ENCODE results near the gene IGF2R. TPM values are rescaled to one million over a fixed set of nuclear protein-coding genes. Genes with fewer than 3 reads are reported as not detected.

The IGF2R gene
- total RNA-seq, 1 donor from 2014 or later, result 35.1 TPM

- Histone ChIP-seq H3K79me2 (ENCODE audit: low read depth) (no peaks in the 10 kb centered on the region), H3K36me3 (no peaks in the 10 kb centered on the region), H3K27me3 (no peaks in the 10 kb centered on the region), H3K4me1 (no peaks in the 10 kb centered on the region), H4K20me1 (ENCODE audit: low read depth) (no peaks in the 10 kb centered on the region), H3K4me2 (no peak overlapping the region), H2AFZ (replicated peaks) (no peak overlapping the region), H3K27ac (no peak overlapping the region), H3K9ac (no peak overlapping the region), H3F3A (ENCODE audit: low read depth) (no peaks in the 10 kb centered on the region), H3K9me3 (ENCODE audit: low read depth) (no peaks in the 10 kb centered on the region), H3K4me3 (no peak overlapping the region)
- Mint-ChIP-seq H3K4me1 (peaks cover 13% of the 10 kb centered on the region), H3K36me3 (no peaks in the 10 kb centered on the region), H3K4me3 (no peak overlapping the region), H3K9me3 (no peaks in the 10 kb centered on the region), H3K27me3 (ENCODE audit: insufficient read depth, low read depth) (no peaks in the 10 kb centered on the region), H3K27ac (no peak overlapping the region)
- no peak for TF ChIP-seq EZH2 (IDR thresholded peaks at IDR 0.05)
- TF ChIP-seq CTCF (IDR thresholded peaks at IDR 0.05), result no peak
- no peak for TF ChIP-seq EZH2phosphoT487 (IDR thresholded peaks at IDR 0.05)
- DNase-seq (ENCODE audit: low spot score), result no peak
These were observed 172.3 kb downstream of the IGF2R start for GRCh38 chr6:160141001-160141726.

- no peaks in the 10 kb centered on the region for H3K9me3 Mint-ChIP-seq
- no peak overlapping the region for H3K4me3 Mint-ChIP-seq
- no peak overlapping the region for H3K27ac Mint-ChIP-seq
- no peaks in the 10 kb centered on the region for H3K4me1 ChIP-seq
- H3K36me3 ChIP-seq, result no peaks in the 10 kb centered on the region
- H3K27me3 ChIP-seq, result no peaks in the 10 kb centered on the region
- no peaks in the 10 kb centered on the region for H3F3A ChIP-seq (ENCODE audit: low read depth)
- TF ChIP-seq EZH2 (IDR thresholded peaks at IDR 0.05), result no peak
- no peak for TF ChIP-seq EZH2phosphoT487 (IDR thresholded peaks at IDR 0.05)
- no peak for TF ChIP-seq CTCF (IDR thresholded peaks at IDR 0.05)
- no peak overlapping the region for H3K27ac ChIP-seq
- no peaks in the 10 kb centered on the region for H3K27me3 Mint-ChIP-seq (ENCODE audit: insufficient read depth, low read depth)
- no peak overlapping the region for H2AFZ ChIP-seq (replicated peaks)
- no peaks in the 10 kb centered on the region for H4K20me1 ChIP-seq (ENCODE audit: low read depth)
- peaks cover 12% of the 10 kb centered on the region for H3K4me1 Mint-ChIP-seq
- no peak overlapping the region for H3K9ac ChIP-seq
- H3K79me2 ChIP-seq (ENCODE audit: low read depth), result no peaks in the 10 kb centered on the region
- H3K9me3 ChIP-seq (ENCODE audit: low read depth), result no peaks in the 10 kb centered on the region
- no peak overlapping the region for H3K4me2 ChIP-seq
- no peak for DNase-seq (ENCODE audit: low spot score)
- no peaks in the 10 kb centered on the region for H3K36me3 Mint-ChIP-seq
- H3K4me3 ChIP-seq, result no peak overlapping the region
These were observed 173.3 kb downstream of the IGF2R start for GRCh38 chr6:160142115-160142715.

GRCh38 chr6:160146454-160147145 is 177.7 kb downstream of the IGF2R start:
- H2AFZ ChIP-seq (replicated peaks), result no peak overlapping the region
- Mint-ChIP-seq H3K27ac (no peak overlapping the region), H3K36me3 (peaks cover 3% of the 10 kb centered on the region), H3K27me3 (ENCODE audit: insufficient read depth, low read depth) (no peaks in the 10 kb centered on the region), H3K4me3 (no peak overlapping the region), H3K9me3 (no peaks in the 10 kb centered on the region), H3K4me1 (no peaks in the 10 kb centered on the region)
- no peaks in the 10 kb centered on the region for H3K27me3 ChIP-seq
- H3F3A ChIP-seq (ENCODE audit: low read depth), result no peaks in the 10 kb centered on the region
- no peak overlapping the region for H3K9ac ChIP-seq
- no peak for DNase-seq (ENCODE audit: low spot score)
- H3K79me2 ChIP-seq (ENCODE audit: low read depth), result no peaks in the 10 kb centered on the region
- no peaks in the 10 kb centered on the region for H3K9me3 ChIP-seq (ENCODE audit: low read depth)
- no peak overlapping the region for H3K27ac ChIP-seq
- no peak for TF ChIP-seq EZH2phosphoT487 (IDR thresholded peaks at IDR 0.05)
- TF ChIP-seq CTCF (IDR thresholded peaks at IDR 0.05), result no peak
- TF ChIP-seq EZH2 (IDR thresholded peaks at IDR 0.05), result no peak
- H3K4me1 ChIP-seq, result no peaks in the 10 kb centered on the region
- H4K20me1 ChIP-seq (ENCODE audit: low read depth), result no peaks in the 10 kb centered on the region
- H3K4me2 ChIP-seq, result no peak overlapping the region
- no peak overlapping the region for H3K4me3 ChIP-seq
- H3K36me3 ChIP-seq, result no peaks in the 10 kb centered on the region

All from neural progenitor cell (in vitro differentiated cells).